Jurkat, Clone E6-1 (cell line): ENCODE results near the gene HDAC4.
A peak's percentile ranks its signal among the peaks of the same experiment; 100 is the strongest.

ENCODE experiments used
- DNase-seq: peaks from one replicate; pipeline ENCODE4 v3.0.0-alpha.2; 2011; ENCODE audit warnings: low read depth, low spot score
- H3K4me3 ChIP-seq: 2 replicates; pipeline ENCODE4 v1.5.1; 2011; ENCODE audit warnings: mild to moderate bottlenecking, low read length, control low read depth, moderate library complexity

The HDAC4 gene

GRCh38 chr2:239339726-239340601, 60.9 kb downstream of the HDAC4 start:
- no peak overlapping the region for H3K4me3 ChIP-seq
- DNase-seq: no peak

- H3K4me3 ChIP-seq: no peak overlapping the region
- no peak for DNase-seq
Observed at GRCh38 chr2:239339241-239339640, 61.6 kb downstream of the HDAC4 start.

- DNase-seq: no peak
- no peak overlapping the region for H3K4me3 ChIP-seq
Observed at GRCh38 chr2:239337877-239338484, 62.8 kb downstream of the HDAC4 start.

GRCh38 chr2:239337122-239337876, 63.5 kb downstream of the HDAC4 start:
- no peak overlapping the region for H3K4me3 ChIP-seq
- DNase-seq: no peak

- H3K4me3 ChIP-seq: peak overlapping the region; percentile 66
- DNase-seq: no peak
Observed at GRCh38 chr2:239331560-239331959, 69.3 kb downstream of the HDAC4 start.

GRCh38 chr2:239330836-239331235, 70.0 kb downstream of the HDAC4 start:
- no peak for DNase-seq
- H3K4me3 ChIP-seq: peak overlapping the region; percentile 66

- DNase-seq: no peak
- H3K4me3 ChIP-seq: no peak overlapping the region
Observed at GRCh38 chr2:239329972-239330572, 70.7 kb downstream of the HDAC4 start.

- peak overlapping the region; percentile 20; the same call in 1 of the 2 replicates for H3K4me3 ChIP-seq
- no peak for DNase-seq
Observed at GRCh38 chr2:239329284-239329971, 71.4 kb downstream of the HDAC4 start.

- no peak for DNase-seq
- H3K4me3 ChIP-seq: peak overlapping the region; percentile 20
Observed at GRCh38 chr2:239328351-239329191, 72.2 kb downstream of the HDAC4 start.

GRCh38 chr2:239327536-239328350, 73.1 kb downstream of the HDAC4 start:
- peak overlapping the region; percentile 35 for H3K4me3 ChIP-seq
- DNase-seq: no peak

- H3K4me3 ChIP-seq: peak overlapping the region; percentile 35
- DNase-seq: peak; percentile 100
Observed at GRCh38 chr2:239326831-239327535, 73.8 kb downstream of the HDAC4 start.

- DNase-seq: no peak
- no peak overlapping the region for H3K4me3 ChIP-seq
Observed at GRCh38 chr2:239324456-239324855, 76.4 kb downstream of the HDAC4 start.

GRCh38 chr2:239323447-239323846, 77.4 kb downstream of the HDAC4 start:
- H3K4me3 ChIP-seq: peak overlapping the region; percentile 40
- DNase-seq: peak; percentile 92

- H3K4me3 ChIP-seq: peak overlapping the region; percentile 40
- DNase-seq: peak; percentile 77
Observed at GRCh38 chr2:239322416-239323086, 78.3 kb downstream of the HDAC4 start.

GRCh38 chr2:239321596-239322415, 79.0 kb downstream of the HDAC4 start:
- DNase-seq: peak; percentile 99
- H3K4me3 ChIP-seq: peak overlapping the region; percentile 40
